Smooth muscle cell (in vitro differentiated cells): ENCODE results near the gene NREP. TPM values are rescaled to one million over a fixed set of nuclear protein-coding genes. Genes with fewer than 3 reads are reported as not detected.

Experiments
- DNase-seq: peaks from one replicate; lab custom pipeline; 2025; ENCODE audit not compliant: unreplicated experiment; lab: John Stamatoyannopoulos, UW
- H2AFZ ChIP-seq: fragments of 200-600 bp; sonication (generic); 2 replicates; pipeline ENCODE4 v1.6.0; 2016; ENCODE audit warnings: antibody characterized with exemption, low read depth, mild to moderate bottlenecking
- H3F3A ChIP-seq: fragments of 200-600 bp; sonication (generic); 2 replicates; pipeline ENCODE4 v1.6.0; 2017; ENCODE audit warnings: antibody characterized with exemption, low read depth
- H3K27ac ChIP-seq: fragments of 200-600 bp; sonication (generic); 2 replicates; pipeline ENCODE4 v1.5.1; 2016; ENCODE audit warnings: low read depth, mild to moderate bottlenecking
- H3K27me3 ChIP-seq: fragments of 200-600 bp; sonication (generic); 2 replicates; pipeline ENCODE4 v1.6.1; 2016; ENCODE audit warnings: low read depth, mild to moderate bottlenecking
- H3K36me3 ChIP-seq: fragments of 200-600 bp; sonication (generic); 2 replicates; pipeline ENCODE4 v1.5.1; 2016; ENCODE audit warnings: low read depth
- H3K4me1 ChIP-seq: fragments of 200-600 bp; sonication (generic); 2 replicates; pipeline ENCODE4 v1.5.1; 2016; ENCODE audit warnings: low read depth
- H3K4me2 ChIP-seq: fragments of 200-600 bp; sonication (generic); 2 replicates; pipeline ENCODE4 v1.6.0; 2016; ENCODE audit warnings: mild to moderate bottlenecking
- H3K4me3 ChIP-seq: fragments of 200-600 bp; sonication (generic); 2 replicates; pipeline ENCODE4 v1.5.1; 2016; ENCODE audit warnings: mild to moderate bottlenecking
- H3K79me2 ChIP-seq: fragments of 200-600 bp; sonication (generic); 2 replicates; pipeline ENCODE4 v1.6.0; 2016; ENCODE audit warnings: low read depth, mild to moderate bottlenecking
- H3K9ac ChIP-seq: fragments of 200-600 bp; sonication (generic); 2 replicates; pipeline ENCODE4 v1.6.0; 2016; ENCODE audit warnings: low read depth
- H3K9me3 ChIP-seq: fragments of 200-600 bp; sonication (generic); replicated peaks from 2 replicates; pipeline ENCODE4 v1.5.1; 2016; ENCODE audit warnings: low read depth
- H4K20me1 ChIP-seq: fragments of 200-600 bp; sonication (generic); 2 replicates; pipeline ENCODE4 v1.6.0; 2016; ENCODE audit warnings: low read depth
- CTCF ChIP-seq: fragments of 200-600 bp; sonication (generic); IDR thresholded peaks from 2 replicates; pipeline ENCODE4 v1.5.1; 2017; ENCODE audit warnings: borderline replicate concordance, mild to moderate bottlenecking, antibody characterized with exemption; ENCODE audit not compliant: insufficient read depth, poor library complexity, severe bottlenecking
- WGBS: methylation state at CpG from one replicate; pipeline ENCODE4 v1.1.7; 2016; ENCODE audit warnings: low lambda C conversion rate; 5-methylcytosine and 5-hydroxymethylcytosine counted together
- polyA plus RNA-seq: library from polyadenylated mRNA; unstranded; fragments of >200 nt; fragmentation: Nextera tagmentation; extraction: Ambion mirVana; gene quantifications from 2 replicates; pipeline ENCODE4 v1.2.1, GENCODE V29; 2016
- total RNA-seq: library from RNA; depleted of rRNA; stranded (reverse); fragments of >200 nt; gene quantifications from 2 replicates; pipeline ENCODE4 v1.2.3, GENCODE V29; 2014

Gene NREP
- total and polyA plus RNA-seq, 2 experiments from 2014 or later, result 191 to 270 TPM

- H3K27me3 ChIP-seq, result no peaks in the 10 kb centered on the region
- H3K27ac ChIP-seq, result peak overlapping the region; percentile 91
- H3K36me3 ChIP-seq, result no peaks in the 10 kb centered on the region
- TF ChIP-seq CTCF, result no peak
- H3K4me3 ChIP-seq, result no peak overlapping the region
- H3F3A ChIP-seq, result peaks cover 18% of the 10 kb centered on the region
- 38% methylated on average over 8 of the region's 8 CpGs for WGBS
- H3K4me1 ChIP-seq, result peaks cover 49% of the 10 kb centered on the region
- peaks cover 40% of the 10 kb centered on the region for H3K79me2 ChIP-seq
- DNase-seq, result peak; percentile 15
- H3K9me3 ChIP-seq, result no peaks in the 10 kb centered on the region
- H3K9ac ChIP-seq, result peak overlapping the region; percentile 68
- peak overlapping the region; percentile 79 for H3K4me2 ChIP-seq
- no peaks in the 10 kb centered on the region for H4K20me1 ChIP-seq
- no peak overlapping the region for H2AFZ ChIP-seq
Measured at GRCh38 chr5:111735583-111736270, 21.3 kb downstream of the NREP start.

- Histone ChIP-seq H3K79me2 (peaks cover 28% of the 10 kb centered on the region), H3K4me2 (peak overlapping the region; percentile 79)
- no peak for TF ChIP-seq CTCF
Measured at GRCh38 chr5:111734597-111734996, 22.4 kb downstream of the NREP start.

GRCh38 chr5:111734013-111734412 lies 23.0 kb downstream of the NREP start:
- H3K4me3 ChIP-seq, result no peak overlapping the region
- WGBS, result 23% methylated on average over 5 of the region's 6 CpGs

More at GRCh38 chr5:111734597-111734996, 22.4 kb downstream of the NREP start:
- 83% methylated on average over 3 of the region's 3 CpGs for WGBS
- Histone ChIP-seq H2AFZ (no peak overlapping the region), H3K9ac (peak overlapping the region; percentile 68), H4K20me1 (no peaks in the 10 kb centered on the region), H3K27me3 (no peaks in the 10 kb centered on the region), H3K27ac (peak overlapping the region; percentile 91), H3K4me1 (peaks cover 46% of the 10 kb centered on the region), H3F3A (peaks cover 18% of the 10 kb centered on the region), H3K4me3 (no peak overlapping the region), H3K9me3 (no peaks in the 10 kb centered on the region), H3K36me3 (no peaks in the 10 kb centered on the region)
- no peak for DNase-seq

More at GRCh38 chr5:111734013-111734412, 23.0 kb downstream of the NREP start:
- no peaks in the 10 kb centered on the region for H3K27me3 ChIP-seq
- peaks cover 41% of the 10 kb centered on the region for H3K4me1 ChIP-seq
- peaks cover 22% of the 10 kb centered on the region for H3F3A ChIP-seq
- TF ChIP-seq CTCF, result no peak
- H3K36me3 ChIP-seq, result no peaks in the 10 kb centered on the region
- peaks cover 23% of the 10 kb centered on the region for H3K79me2 ChIP-seq
- H3K9me3 ChIP-seq, result no peaks in the 10 kb centered on the region
- H4K20me1 ChIP-seq, result no peaks in the 10 kb centered on the region
- H3K9ac ChIP-seq, result peak overlapping the region; percentile 68
- H3K4me2 ChIP-seq, result peak overlapping the region; percentile 79
- peak overlapping the region; percentile 91 for H3K27ac ChIP-seq
- no peak for DNase-seq
- H2AFZ ChIP-seq, result no peak overlapping the region
